Measurements from ENCODE around the gene LRIG1. TPM values are rescaled to one million over a fixed set of nuclear protein-coding genes. Genes with fewer than 3 reads are reported as not detected.

The LRIG1 gene
- total RNA-seq, 5 donors from 2014 or later (not counting 1 experiment from before 2014, with no cell fraction given), result 33.5 to 49.8 (median 41.1) TPM

DNA sequence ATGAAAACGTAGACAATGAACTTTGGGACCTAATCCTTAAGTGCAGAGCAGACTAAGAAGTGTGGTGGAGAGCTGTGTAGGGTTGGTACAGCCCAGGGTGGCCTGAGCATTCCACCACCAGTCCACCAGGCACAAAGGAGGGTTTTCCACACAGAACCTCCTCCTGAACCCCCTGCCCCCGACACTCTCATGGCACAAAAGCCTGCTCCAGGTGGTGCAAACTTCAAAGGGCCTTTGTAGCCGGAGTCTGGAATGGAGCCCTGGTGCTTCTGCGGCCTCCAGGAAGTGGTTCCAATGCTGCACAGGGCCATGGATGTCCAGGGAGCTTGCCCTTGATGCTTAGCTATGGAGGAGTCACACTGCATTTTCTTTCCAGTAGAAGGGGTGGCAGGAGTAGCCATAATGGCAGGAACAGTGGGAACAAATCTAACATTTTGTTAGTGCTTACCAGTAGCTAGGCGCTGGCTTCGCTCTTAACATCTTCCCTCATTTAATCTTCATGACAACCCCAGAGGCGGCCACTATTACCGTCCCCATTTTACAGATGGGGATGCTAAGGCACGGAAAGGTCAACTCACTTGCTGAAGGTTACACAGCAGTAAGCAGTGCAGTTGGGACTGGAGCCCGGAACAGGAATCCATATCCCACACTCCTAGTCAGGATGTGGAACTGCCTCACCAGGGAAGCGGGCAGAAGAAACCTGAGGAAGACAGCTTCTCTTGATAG is 68.6 kb downstream of the LRIG1 start:
- Mint-ChIP-seq H3K27me3 (no peaks in the 10 kb centered on the region), H3K9me3 (no peaks in the 10 kb centered on the region), H3K27ac (no peak overlapping the region), H3K36me3 (peaks cover 39% of the 10 kb centered on the region), H3K4me3 (no peak overlapping the region), H3K4me1 (peaks cover 30 to 65% (median 57%) of the 10 kb centered on the region in 3 donors)
- DNase-seq (no peak), ATAC-seq (replicated peaks in 1 of 4) (no peak)
- H3K4me3 ChIP-seq (ENCODE audit: control insufficient read depth in 1 of 2, extremely low read depth in 1 of 2, low read length in 1 of 2), result no peak overlapping the region
- H3K27me3 ChIP-seq (replicated peaks in 1 of 2; ENCODE audit: control insufficient read depth in 2 of 2, extremely low read depth in 1 of 2, insufficient read depth in 2 of 2, low read length in 1 of 2), result no peaks in the 10 kb centered on the region
- H3K4me1 ChIP-seq (ENCODE audit: control insufficient read depth in 1 of 2, extremely low read depth in 1 of 2, insufficient read depth in 2 of 2, low read length in 2 of 2), result peaks cover 0 to 3% of the 10 kb centered on the region in 2 experiments
- CTCF ChIA-PET, result interaction anchor here in 1 of 2 donors (0.9 kb wide), 1 partner anchor 20 kb away, joined by 3 read pairs; no protein-coding TSS in a partner anchor
- H3K36me3 ChIP-seq (ENCODE audit: control insufficient read depth in 2 of 2, extremely low read depth in 1 of 2, insufficient read depth in 1 of 2, low read length in 1 of 2), result peaks cover 2% of the 10 kb centered on the region in 2 donors
- no peaks in the 10 kb centered on the region for H3K9me3 ChIP-seq
- H3K27ac ChIP-seq (ENCODE audit: low read length), result no peak overlapping the region
- POLR2A ChIA-PET, result no interaction called here
- 97% methylated on average over 8 of the region's 11 CpGs for WGBS (ENCODE audit: insufficient coverage)

DNA sequence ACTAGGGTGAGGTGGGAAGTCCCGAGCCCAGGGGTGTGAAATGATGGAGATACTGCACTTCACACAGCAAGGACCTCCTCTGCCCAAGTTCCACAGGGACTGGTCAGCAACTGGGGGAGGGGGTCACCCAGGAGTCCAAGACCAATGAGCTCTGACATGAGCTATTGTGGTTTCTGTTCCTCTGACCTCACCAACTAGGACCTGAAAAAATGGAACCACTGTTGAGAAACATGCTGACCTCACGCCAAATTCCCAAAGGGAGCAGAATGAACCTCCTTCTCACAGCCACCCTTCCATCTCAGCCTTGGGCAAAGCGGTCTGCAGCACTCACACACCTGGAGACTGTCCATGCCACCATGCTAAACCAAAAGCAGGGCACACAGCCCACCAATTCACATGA is 69.3 kb downstream of the LRIG1 start:
- no peak for ATAC-seq (replicated peaks in 1 of 4)
- H3K9me3 ChIP-seq, result no peaks in the 10 kb centered on the region
- CTCF ChIA-PET, result no interaction called here
- H3K4me3 ChIP-seq (ENCODE audit: control insufficient read depth in 1 of 2, extremely low read depth in 1 of 2, low read length in 1 of 2), result no peak overlapping the region
- Mint-ChIP-seq H3K4me3 (no peak overlapping the region), H3K9me3 (no peaks in the 10 kb centered on the region), H3K27ac (no peak overlapping the region), H3K36me3 (peaks cover 36% of the 10 kb centered on the region), H3K27me3 (no peaks in the 10 kb centered on the region), H3K4me1 (peaks cover 27 to 65% (median 55%) of the 10 kb centered on the region in 3 donors)
- no peak for DNase-seq
- POLR2A ChIA-PET, result interaction anchor here in 1 of 2 donors (0.5 kb wide), 1 partner anchor 149 kb away, joined by 9 read pairs; no protein-coding TSS in a partner anchor
- no peaks in the 10 kb centered on the region for H3K27me3 ChIP-seq (replicated peaks in 1 of 2; ENCODE audit: control insufficient read depth in 2 of 2, extremely low read depth in 1 of 2, insufficient read depth in 2 of 2, low read length in 1 of 2)
- 100% methylated on average over 2 of the region's 3 CpGs for WGBS (ENCODE audit: insufficient coverage)
- peaks cover 0 to 3% of the 10 kb centered on the region in 2 experiments for H3K4me1 ChIP-seq (ENCODE audit: control insufficient read depth in 1 of 2, extremely low read depth in 1 of 2, insufficient read depth in 2 of 2, low read length in 2 of 2)
- H3K27ac ChIP-seq (ENCODE audit: low read length), result no peak overlapping the region
- H3K36me3 ChIP-seq (ENCODE audit: control insufficient read depth in 2 of 2, extremely low read depth in 1 of 2, insufficient read depth in 1 of 2, low read length in 1 of 2), result peaks cover 2% of the 10 kb centered on the region in 2 donors

DNA sequence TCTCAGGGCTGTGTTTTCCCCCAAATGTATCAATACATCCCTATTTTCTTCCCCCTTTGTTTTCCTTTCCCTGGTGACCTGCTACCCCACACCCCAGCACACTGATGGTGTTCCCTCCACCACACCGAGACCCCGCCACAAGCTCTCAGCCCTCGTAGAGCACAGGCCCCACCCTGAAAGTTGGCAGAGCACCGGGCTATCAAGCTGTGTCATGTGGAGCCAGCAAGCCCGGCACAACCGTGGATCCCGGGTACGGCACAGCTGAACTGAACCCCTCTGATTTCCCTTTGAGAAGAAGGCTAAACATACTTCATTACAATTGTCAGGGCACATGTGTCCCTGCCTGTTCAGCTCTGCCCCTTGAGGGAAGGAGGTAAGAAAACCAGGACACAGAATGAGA is 69.9 kb downstream of the LRIG1 start:
- no peak overlapping the region for H3K27ac ChIP-seq (ENCODE audit: low read length)
- H3K36me3 ChIP-seq (ENCODE audit: control insufficient read depth in 2 of 2, extremely low read depth in 1 of 2, insufficient read depth in 1 of 2, low read length in 1 of 2), result peaks cover 2% of the 10 kb centered on the region in 2 donors
- H3K27me3 ChIP-seq (replicated peaks in 1 of 2; ENCODE audit: control insufficient read depth in 2 of 2, extremely low read depth in 1 of 2, insufficient read depth in 2 of 2, low read length in 1 of 2), result no peaks in the 10 kb centered on the region
- Mint-ChIP-seq H3K27ac (no peak overlapping the region), H3K4me3 (no peak overlapping the region), H3K27me3 (no peaks in the 10 kb centered on the region), H3K4me1 (peaks cover 25 to 64% (median 55%) of the 10 kb centered on the region in 3 donors), H3K9me3 (no peaks in the 10 kb centered on the region), H3K36me3 (peaks cover 32% of the 10 kb centered on the region)
- ChIA-PET CTCF (no interaction called here), POLR2A (interaction anchor here in 1 of 2 donors (0.5 kb wide), 1 partner anchor 149 kb away, joined by 9 read pairs; no protein-coding TSS in a partner anchor)
- no peak for DNase-seq
- no peak for ATAC-seq (replicated peaks in 1 of 4)
- no peak overlapping the region for H3K4me3 ChIP-seq (ENCODE audit: control insufficient read depth in 1 of 2, extremely low read depth in 1 of 2, low read length in 1 of 2)
- H3K4me1 ChIP-seq (ENCODE audit: control insufficient read depth in 1 of 2, extremely low read depth in 1 of 2, insufficient read depth in 2 of 2, low read length in 2 of 2), result peaks cover 0 to 3% of the 10 kb centered on the region in 2 experiments
- H3K9me3 ChIP-seq, result no peaks in the 10 kb centered on the region
- 95% methylated on average over 6 of the region's 8 CpGs for WGBS (ENCODE audit: insufficient coverage)

DNA sequence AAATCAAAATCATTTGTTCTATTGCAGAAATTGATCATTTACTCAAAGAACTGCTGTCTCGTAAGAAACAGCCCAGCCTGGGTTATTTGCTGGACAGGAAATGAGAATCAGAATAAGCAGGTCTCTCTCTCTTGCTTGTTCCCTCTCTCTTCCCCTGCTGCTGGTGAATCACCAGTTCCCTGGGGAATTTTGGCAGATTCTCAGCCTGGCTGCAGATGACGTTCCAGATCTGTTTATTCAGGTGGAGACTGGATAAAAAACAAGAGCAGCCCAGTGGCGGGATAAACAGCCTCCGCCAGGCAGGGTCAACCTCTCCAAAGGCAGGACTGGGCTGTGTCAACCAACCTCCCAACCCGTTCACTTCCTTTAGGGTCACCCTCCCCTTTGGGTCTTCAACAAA is 72.1 kb downstream of the LRIG1 start:
- no peak overlapping the region for H3K27ac ChIP-seq (ENCODE audit: low read length)
- H3K4me3 ChIP-seq (ENCODE audit: control insufficient read depth in 1 of 2, extremely low read depth in 1 of 2, low read length in 1 of 2), result no peak overlapping the region
- peaks cover 0 to 2% of the 10 kb centered on the region in 2 donors for H3K36me3 ChIP-seq (ENCODE audit: control insufficient read depth in 2 of 2, extremely low read depth in 1 of 2, insufficient read depth in 1 of 2, low read length in 1 of 2)
- Mint-ChIP-seq H3K36me3 (peaks cover 24% of the 10 kb centered on the region), H3K9me3 (peaks cover 0 to 4% (median 0%) of the 10 kb centered on the region in 3 donors), H3K4me1 (peaks cover 30 to 58% (median 46%) of the 10 kb centered on the region in 3 donors), H3K27ac (no peak overlapping the region), H3K4me3 (no peak overlapping the region), H3K27me3 (no peaks in the 10 kb centered on the region)
- peaks cover 0 to 3% of the 10 kb centered on the region in 2 experiments for H3K4me1 ChIP-seq (ENCODE audit: control insufficient read depth in 1 of 2, extremely low read depth in 1 of 2, insufficient read depth in 2 of 2, low read length in 2 of 2)
- ChIA-PET CTCF (interaction anchor here in 1 of 2 donors (1.1 kb wide), 1 partner anchor 21 kb away, joined by 3 read pairs; no protein-coding TSS in a partner anchor), POLR2A (interaction anchor here in 1 of 2 donors (0.6 kb wide), 1 partner anchor 73 kb away, joined by 3 read pairs; no protein-coding TSS in a partner anchor)
- 88% methylated on average over 3 of the region's 5 CpGs for WGBS (ENCODE audit: insufficient coverage)
- no peaks in the 10 kb centered on the region for H3K9me3 ChIP-seq
- no peaks in the 10 kb centered on the region for H3K27me3 ChIP-seq (replicated peaks in 1 of 2; ENCODE audit: control insufficient read depth in 2 of 2, extremely low read depth in 1 of 2, insufficient read depth in 2 of 2, low read length in 1 of 2)
- DNase-seq (no peak), ATAC-seq (replicated peaks in 1 of 4) (no peak)

DNA sequence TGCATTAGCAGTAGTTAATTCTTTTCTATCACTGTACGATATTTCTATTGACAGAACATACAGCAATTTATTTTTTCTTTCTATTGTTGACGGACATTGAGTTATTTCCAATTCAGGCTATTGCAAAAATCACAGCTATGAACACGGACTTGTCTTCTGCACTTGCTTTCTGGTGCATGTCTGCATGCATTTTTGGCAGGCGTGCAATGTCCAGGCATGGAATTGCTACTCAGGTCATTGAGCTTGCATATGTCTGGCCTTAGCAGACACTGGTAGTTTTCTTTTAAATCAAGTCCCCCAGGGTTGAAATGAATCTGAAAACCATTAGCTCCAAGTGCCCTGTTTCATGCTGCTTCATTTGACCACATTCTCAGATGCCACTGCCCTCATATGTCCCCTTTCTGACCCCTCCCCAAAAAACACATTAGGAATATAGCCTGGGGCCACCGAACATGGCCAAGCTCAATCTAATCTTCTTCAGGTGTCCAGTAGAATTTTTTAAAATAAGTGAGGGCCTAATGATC is 72.8 kb downstream of the LRIG1 start:
- H3K27me3 Mint-ChIP-seq, result no peaks in the 10 kb centered on the region
- Histone ChIP-seq H3K36me3 (ENCODE audit: control insufficient read depth in 2 of 2, extremely low read depth in 1 of 2, insufficient read depth in 1 of 2, low read length in 1 of 2) (peaks cover 0 to 2% of the 10 kb centered on the region in 2 donors), H3K27me3 (replicated peaks in 1 of 2; ENCODE audit: control insufficient read depth in 2 of 2, extremely low read depth in 1 of 2, insufficient read depth in 2 of 2, low read length in 1 of 2) (no peaks in the 10 kb centered on the region), H3K4me3 (ENCODE audit: control insufficient read depth in 1 of 2, extremely low read depth in 1 of 2, low read length in 1 of 2) (no peak overlapping the region), H3K9me3 (no peaks in the 10 kb centered on the region), H3K27ac (ENCODE audit: low read length) (no peak overlapping the region), H3K4me1 (ENCODE audit: control insufficient read depth in 1 of 2, extremely low read depth in 1 of 2, insufficient read depth in 2 of 2, low read length in 2 of 2) (no peaks in the 10 kb centered on the region)
- POLR2A ChIA-PET, result interaction anchor here in 1 of 2 donors (0.6 kb wide), 1 partner anchor 74 kb away, joined by 3 read pairs; no protein-coding TSS in a partner anchor
- peaks cover 3 to 4% (median 4%) of the 10 kb centered on the region in 3 donors for H3K9me3 Mint-ChIP-seq
- WGBS (ENCODE audit: insufficient coverage), result 96% methylated on average over 4 of the region's 5 CpGs
- ATAC-seq (replicated peaks in 1 of 4) (no peak), DNase-seq (no peak)
- H3K27ac Mint-ChIP-seq, result no peak overlapping the region
- H3K4me1 Mint-ChIP-seq, result peaks cover 28 to 54% (median 39%) of the 10 kb centered on the region in 3 donors
- peaks cover 23% of the 10 kb centered on the region for H3K36me3 Mint-ChIP-seq
- CTCF ChIA-PET, result no interaction called here
- H3K4me3 Mint-ChIP-seq, result no peak overlapping the region

DNA sequence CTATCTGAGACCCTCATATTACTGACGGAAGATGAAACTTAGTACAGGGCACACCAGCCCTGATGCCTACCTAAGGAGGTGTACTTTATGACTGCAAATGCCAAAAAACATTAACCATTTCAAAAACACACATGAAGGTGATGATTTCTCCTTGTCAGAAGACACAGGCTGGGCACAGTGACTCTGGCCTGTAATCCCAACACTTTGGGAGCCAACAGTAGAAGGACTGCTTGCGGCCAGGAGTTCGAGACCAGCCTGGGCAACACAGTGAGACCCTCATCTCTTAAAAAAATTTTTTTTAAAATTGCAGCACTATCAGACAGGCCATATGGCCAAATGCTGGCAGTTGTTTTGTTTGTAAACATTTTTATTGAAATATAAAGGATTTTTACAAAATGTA is 73.5 kb downstream of the LRIG1 start:
- ATAC-seq (replicated peaks in 1 of 4) (no peak), DNase-seq (no peak)
- ChIA-PET CTCF (no interaction called here), POLR2A (no interaction called here)
- H3K27ac Mint-ChIP-seq, result no peak overlapping the region
- Histone ChIP-seq H3K4me1 (ENCODE audit: control insufficient read depth in 1 of 2, extremely low read depth in 1 of 2, insufficient read depth in 2 of 2, low read length in 2 of 2) (no peaks in the 10 kb centered on the region), H3K27me3 (replicated peaks in 1 of 2; ENCODE audit: control insufficient read depth in 2 of 2, extremely low read depth in 1 of 2, insufficient read depth in 2 of 2, low read length in 1 of 2) (no peaks in the 10 kb centered on the region), H3K36me3 (ENCODE audit: control insufficient read depth in 2 of 2, extremely low read depth in 1 of 2, insufficient read depth in 1 of 2, low read length in 1 of 2) (peaks cover 0 to 2% of the 10 kb centered on the region in 2 donors), H3K4me3 (ENCODE audit: control insufficient read depth in 1 of 2, extremely low read depth in 1 of 2, low read length in 1 of 2) (no peak overlapping the region), H3K9me3 (no peaks in the 10 kb centered on the region), H3K27ac (ENCODE audit: low read length) (no peak overlapping the region)
- H3K4me3 Mint-ChIP-seq, result no peak overlapping the region
- H3K36me3 Mint-ChIP-seq, result peaks cover 29% of the 10 kb centered on the region
- peaks cover 7 to 9% (median 9%) of the 10 kb centered on the region in 3 donors for H3K9me3 Mint-ChIP-seq
- no peaks in the 10 kb centered on the region for H3K27me3 Mint-ChIP-seq
- 100% methylated on average over 1 of the region's 3 CpGs for WGBS (ENCODE audit: insufficient coverage)
- peaks cover 28 to 53% (median 38%) of the 10 kb centered on the region in 3 donors for H3K4me1 Mint-ChIP-seq

Measured in T-cell (primary cell).